Muscle of leg (tissue), 11 donors: ENCODE results near the gene CACNG5. TPM values are rescaled to one million over a fixed set of nuclear protein-coding genes. Genes with fewer than 3 reads are reported as not detected.

Experiments
- DNase-seq: peaks from one replicate; pipeline ENCODE4 v3.0.0; 2013
- H3K27ac ChIP-seq: one replicate; pipeline ENCODE4 v1.5.1; 2013; ENCODE audit warnings: mild to moderate bottlenecking, low read length, control low read depth
- H3K27me3 ChIP-seq: one replicate; pipeline ENCODE4 v1.6.1; 2013; ENCODE audit warnings: low read length; ENCODE audit not compliant: control insufficient read depth, insufficient read depth
- H3K36me3 ChIP-seq: one replicate; pipeline ENCODE4 v1.6.1; 2013; ENCODE audit warnings: low read length; ENCODE audit not compliant: control insufficient read depth, insufficient read depth
- H3K4me1 ChIP-seq: one replicate; pipeline ENCODE4 v1.6.1; 2013; ENCODE audit warnings: low read length; ENCODE audit not compliant: control insufficient read depth, insufficient read depth
- H3K4me3 ChIP-seq: one replicate; pipeline ENCODE4 v1.5.1; 2013; ENCODE audit warnings: low read length, control low read depth
- H3K9me3 ChIP-seq: replicated peaks from 2 replicates; pipeline ENCODE4 v1.6.1; 2013; ENCODE audit warnings: low read depth, low read length; ENCODE audit not compliant: control insufficient read depth
- WGBS: methylation state at CpG from one replicate; pipeline ENCODE4 v1.1.5; 2013; ENCODE audit warnings: missing lambda C conversion rate; ENCODE audit not compliant: insufficient coverage; 5-methylcytosine and 5-hydroxymethylcytosine counted together
- polyA plus RNA-seq, 8 donors: library from polyadenylated mRNA; unstranded; fragments of 120-200 nt; gene quantifications; one replicate each; pipeline versions ENCODE4 v1.2.1 to v1.2.3, GENCODE V29; 2013; ENCODE audit warnings: inconsistent platforms in 1 of 8, low replicate concordance in 1 of 8; ENCODE audit not compliant: insufficient read length in 8 of 8, insufficient read depth in 1 of 8
- total RNA-seq: library from RNA; stranded (reverse); fragments of 120-200 nt; gene quantifications from one replicate; pipeline ENCODE4 v1.2.4, GENCODE V29; 2013

The CACNG5 gene
- total and polyA plus RNA-seq, 9 donors = not detected

DNA sequence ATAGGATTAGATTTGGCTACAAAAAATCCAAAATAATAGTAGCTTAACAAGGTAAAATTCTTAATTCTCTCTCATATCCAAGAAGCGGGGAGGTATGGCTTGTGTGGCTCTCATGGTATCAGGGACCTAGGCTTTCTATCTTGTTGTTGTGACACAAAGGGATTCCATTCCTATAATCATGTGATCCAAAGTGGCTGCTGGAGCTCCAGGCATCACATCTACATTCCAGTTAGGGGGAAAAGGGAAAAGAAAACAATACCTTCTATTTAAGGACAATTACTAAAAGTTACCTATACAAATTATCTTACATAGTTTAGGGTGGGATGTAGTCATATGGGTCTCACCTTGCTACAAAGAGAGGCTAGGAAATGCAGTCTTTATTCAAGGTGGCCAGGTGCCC, 82.0 kb downstream of the CACNG5 start:
- peaks cover 6% of the 10 kb centered on the region for H3K27me3 ChIP-seq
- H3K27ac ChIP-seq = no peak overlapping the region
- no peak for DNase-seq
- H3K36me3 ChIP-seq = no peaks in the 10 kb centered on the region
- no peak overlapping the region for H3K4me3 ChIP-seq
- H3K9me3 ChIP-seq = no peaks in the 10 kb centered on the region
- WGBS = no CpG with 5 or more reads among the region's 1 CpG
- H3K4me1 ChIP-seq = no peaks in the 10 kb centered on the region

DNA sequence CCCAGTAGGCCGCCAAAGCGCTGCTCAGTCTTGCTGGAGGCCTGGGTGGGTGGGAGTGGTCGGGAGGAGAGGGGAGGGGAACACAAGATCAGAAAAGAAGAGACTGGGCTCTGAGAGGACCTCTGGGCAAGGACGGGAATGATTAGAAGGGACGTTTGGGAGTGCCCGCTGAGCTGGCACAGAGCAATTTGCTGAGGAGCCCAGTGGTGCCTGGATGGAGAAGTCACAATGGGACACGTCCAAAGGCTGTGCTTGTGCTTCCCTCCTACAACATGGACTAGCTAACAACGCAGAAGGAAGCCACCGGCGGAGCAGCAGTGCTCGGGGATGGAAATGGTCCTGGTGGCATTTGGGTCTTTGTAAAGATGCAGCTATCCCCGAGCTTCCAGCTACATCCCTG, 84.0 kb downstream of the CACNG5 start:
- Histone ChIP-seq H3K27ac (no peak overlapping the region), H3K27me3 (no peaks in the 10 kb centered on the region), H3K36me3 (no peaks in the 10 kb centered on the region), H3K4me3 (no peak overlapping the region), H3K9me3 (no peaks in the 10 kb centered on the region), H3K4me1 (no peaks in the 10 kb centered on the region)
- no peak for DNase-seq
- 76% methylated on average over 7 of the region's 12 CpGs for WGBS

DNA sequence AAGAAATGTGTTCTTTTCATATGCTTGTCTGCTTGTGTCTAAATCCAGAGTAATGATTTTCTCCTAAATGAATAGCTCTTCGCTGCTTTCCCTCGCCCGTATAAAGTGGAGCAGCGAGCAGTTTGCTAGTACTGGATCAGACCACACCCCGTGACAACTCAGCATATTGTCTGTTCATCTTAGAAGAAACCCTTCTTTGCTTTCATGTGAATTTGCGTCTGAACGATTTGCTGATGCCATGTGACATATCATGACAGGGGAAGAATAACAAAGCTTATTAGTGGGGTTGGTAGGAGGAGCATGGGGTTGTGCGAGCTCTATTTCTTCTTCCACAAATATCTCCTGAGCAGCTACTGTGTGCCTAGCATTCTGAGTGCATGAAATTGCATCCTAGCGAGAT, 85.5 kb downstream of the CACNG5 start:
- H3K27me3 ChIP-seq = no peaks in the 10 kb centered on the region
- H3K4me1 ChIP-seq = no peaks in the 10 kb centered on the region
- DNase-seq = no peak
- H3K36me3 ChIP-seq = no peaks in the 10 kb centered on the region
- H3K27ac ChIP-seq = no peak overlapping the region
- 78% methylated on average over 5 of the region's 9 CpGs for WGBS
- no peak overlapping the region for H3K4me3 ChIP-seq
- H3K9me3 ChIP-seq = no peaks in the 10 kb centered on the region

DNA sequence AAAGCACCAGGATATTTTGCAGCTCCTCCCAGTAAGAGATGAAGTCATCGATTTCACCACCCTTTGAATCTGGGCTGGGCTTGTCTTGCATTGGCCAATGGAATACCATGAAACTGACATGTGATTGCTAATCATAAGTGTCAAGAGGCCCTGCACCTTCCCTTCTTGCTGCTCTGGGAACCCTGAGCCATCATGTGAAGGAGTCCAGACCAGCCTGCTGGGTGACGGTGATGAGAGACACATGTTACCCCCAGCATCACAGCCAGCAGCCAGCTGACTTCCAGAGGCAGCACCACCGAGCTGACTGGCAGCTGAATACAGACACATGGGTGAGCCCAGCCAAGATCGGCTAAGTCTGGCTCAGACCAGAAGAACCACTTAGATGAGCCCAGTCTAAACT, 86.0 kb downstream of the CACNG5 start:
- Histone ChIP-seq H3K4me1 (no peaks in the 10 kb centered on the region), H3K27ac (no peak overlapping the region), H3K4me3 (no peak overlapping the region), H3K36me3 (no peaks in the 10 kb centered on the region), H3K9me3 (no peaks in the 10 kb centered on the region), H3K27me3 (peaks cover 2% of the 10 kb centered on the region)
- 69% methylated on average over 2 of the region's 4 CpGs for WGBS
- no peak for DNase-seq

DNA sequence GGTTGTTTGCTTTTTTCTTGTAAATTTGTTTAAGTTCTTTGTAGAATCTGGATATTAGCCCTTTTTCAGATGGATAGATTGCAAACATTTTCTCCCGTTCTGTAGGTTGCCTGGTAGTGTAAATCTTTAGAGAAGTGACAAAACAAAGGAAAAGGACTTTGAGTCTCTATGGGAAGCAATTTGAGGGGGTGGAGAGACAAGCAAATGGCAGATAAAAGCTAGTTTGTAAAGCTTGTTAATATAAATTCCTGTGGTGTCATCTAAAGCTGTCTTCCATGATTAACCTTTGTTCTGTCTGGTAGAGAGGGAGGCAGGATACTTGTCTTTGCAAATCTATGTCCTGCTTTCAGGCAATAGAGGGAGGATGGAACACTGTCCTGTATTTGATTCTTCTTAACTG, 89.0 kb downstream of the CACNG5 start:
- no peak for DNase-seq
- H3K27me3 ChIP-seq = peaks cover 2% of the 10 kb centered on the region
- H3K27ac ChIP-seq = no peak overlapping the region
- no peak overlapping the region for H3K4me3 ChIP-seq
- no peaks in the 10 kb centered on the region for H3K4me1 ChIP-seq
- H3K9me3 ChIP-seq = no peaks in the 10 kb centered on the region
- no peaks in the 10 kb centered on the region for H3K36me3 ChIP-seq
- WGBS = 22% methylated on average over 1 of the region's 1 CpG

DNA sequence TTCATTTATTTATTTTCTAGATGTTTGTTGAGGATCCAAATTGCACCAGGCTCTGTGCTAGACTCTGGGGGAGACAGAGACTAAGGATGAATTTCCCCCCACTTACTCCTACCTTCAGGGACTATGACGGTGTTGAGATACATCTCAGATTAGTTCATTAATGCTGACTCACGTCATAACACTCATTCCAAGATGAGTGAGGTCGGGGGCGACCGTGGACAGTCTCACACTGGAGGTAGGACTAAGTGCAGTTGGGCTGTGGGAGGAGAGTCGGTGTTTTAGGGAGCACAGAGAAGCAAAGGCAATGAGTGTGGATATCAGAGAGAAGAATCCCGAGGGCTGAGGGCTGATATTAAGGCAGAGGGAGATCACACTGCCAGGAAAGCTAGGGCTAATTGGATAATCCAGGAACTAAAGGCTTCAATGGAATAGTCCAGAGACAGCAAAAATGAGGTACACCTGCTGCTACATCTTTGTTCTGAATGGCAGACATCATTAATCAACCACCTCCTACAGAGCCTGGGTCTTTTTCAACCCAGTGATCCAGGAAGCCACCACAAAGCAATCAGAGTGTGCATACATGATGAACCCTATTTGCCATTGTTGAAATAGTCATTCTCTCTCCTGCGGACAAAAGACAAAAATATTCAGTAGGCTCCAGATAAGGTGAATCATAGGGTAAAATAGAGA, 91.0 kb downstream of the CACNG5 start:
- Histone ChIP-seq H3K9me3 (no peaks in the 10 kb centered on the region), H3K36me3 (no peaks in the 10 kb centered on the region), H3K4me1 (peaks cover 5% of the 10 kb centered on the region), H3K4me3 (no peak overlapping the region), H3K27ac (no peak overlapping the region), H3K27me3 (peaks cover 2% of the 10 kb centered on the region)
- 73% methylated on average over 5 of the region's 8 CpGs for WGBS
- no peak for DNase-seq

DNA sequence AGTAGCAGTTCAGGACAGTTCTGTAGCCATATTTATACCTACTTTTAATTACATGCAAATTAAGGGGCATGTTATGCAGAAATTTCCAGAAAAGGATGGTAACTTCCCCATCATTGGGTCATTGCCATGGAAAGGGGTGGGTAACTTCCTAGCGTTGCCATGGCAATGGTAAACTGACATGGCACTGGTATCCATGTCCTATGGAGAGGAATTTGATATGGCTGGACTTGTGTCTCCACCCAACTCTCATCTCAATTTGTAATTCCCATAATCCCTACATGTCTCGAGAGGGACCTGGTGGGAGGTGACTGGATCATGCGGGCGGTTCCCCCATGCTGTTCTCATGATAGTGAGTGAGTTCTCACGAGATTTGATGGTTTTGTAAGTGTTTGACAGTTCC, 94.0 kb downstream of the CACNG5 start:
- DNase-seq = no peak
- Histone ChIP-seq H3K36me3 (no peaks in the 10 kb centered on the region), H3K4me1 (peaks cover 5% of the 10 kb centered on the region), H3K9me3 (no peaks in the 10 kb centered on the region), H3K4me3 (no peak overlapping the region), H3K27ac (no peak overlapping the region), H3K27me3 (peaks cover 2% of the 10 kb centered on the region)
- WGBS = 100% methylated on average over 2 of the region's 5 CpGs

DNA sequence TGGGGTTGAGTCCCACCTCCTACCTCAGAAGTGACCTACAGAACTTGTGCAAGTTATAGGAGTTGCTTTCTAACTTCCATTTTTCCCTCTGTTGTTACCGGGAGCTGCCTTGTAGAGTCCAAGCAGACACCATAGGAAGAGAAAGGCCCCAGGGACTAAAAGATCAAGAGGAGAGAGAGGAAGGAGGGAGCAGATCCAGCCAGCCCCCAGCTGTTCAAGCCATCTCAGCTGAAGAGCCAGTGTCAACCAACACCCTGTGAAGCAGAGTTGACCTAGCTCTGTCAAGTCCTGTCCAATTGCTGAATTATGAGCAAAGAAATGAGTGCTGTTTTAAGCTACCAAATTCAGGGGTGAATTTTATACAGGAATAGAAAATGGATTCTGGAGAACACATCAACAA, 94.7 kb downstream of the CACNG5 start:
- H3K4me3 ChIP-seq = no peak overlapping the region
- H3K27me3 ChIP-seq = peaks cover 2% of the 10 kb centered on the region
- no peaks in the 10 kb centered on the region for H3K9me3 ChIP-seq
- no peaks in the 10 kb centered on the region for H3K36me3 ChIP-seq
- WGBS = no CpG with 5 or more reads among the region's 1 CpG
- H3K27ac ChIP-seq = no peak overlapping the region
- peaks cover 5% of the 10 kb centered on the region for H3K4me1 ChIP-seq
- no peak for DNase-seq

DNA sequence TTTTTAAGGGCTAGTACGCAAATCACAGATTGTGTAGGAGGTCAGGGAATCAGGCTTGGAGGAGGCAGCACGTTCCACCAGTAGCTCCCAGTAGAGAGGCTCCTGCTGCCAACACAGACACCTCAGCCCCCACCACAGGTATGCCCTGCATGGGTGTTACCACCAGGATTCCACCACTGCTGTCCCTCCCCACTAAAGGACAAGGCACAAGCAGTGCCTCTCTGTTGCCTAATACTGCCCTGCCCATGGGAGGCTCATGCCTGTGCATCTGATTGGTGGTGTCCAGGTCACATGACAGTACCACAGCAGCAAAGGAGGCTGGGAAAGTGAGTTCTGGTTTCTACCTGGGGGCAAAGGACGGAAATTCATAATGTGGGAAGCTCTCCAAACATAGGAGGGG, 96.0 kb downstream of the CACNG5 start:
- no peak overlapping the region for H3K27ac ChIP-seq
- H3K27me3 ChIP-seq = no peaks in the 10 kb centered on the region
- H3K9me3 ChIP-seq = no peaks in the 10 kb centered on the region
- no peak for DNase-seq
- WGBS = no CpG with 5 or more reads among the region's 3 CpGs
- H3K4me3 ChIP-seq = no peak overlapping the region
- H3K4me1 ChIP-seq = peaks cover 5% of the 10 kb centered on the region
- H3K36me3 ChIP-seq = no peaks in the 10 kb centered on the region

DNA sequence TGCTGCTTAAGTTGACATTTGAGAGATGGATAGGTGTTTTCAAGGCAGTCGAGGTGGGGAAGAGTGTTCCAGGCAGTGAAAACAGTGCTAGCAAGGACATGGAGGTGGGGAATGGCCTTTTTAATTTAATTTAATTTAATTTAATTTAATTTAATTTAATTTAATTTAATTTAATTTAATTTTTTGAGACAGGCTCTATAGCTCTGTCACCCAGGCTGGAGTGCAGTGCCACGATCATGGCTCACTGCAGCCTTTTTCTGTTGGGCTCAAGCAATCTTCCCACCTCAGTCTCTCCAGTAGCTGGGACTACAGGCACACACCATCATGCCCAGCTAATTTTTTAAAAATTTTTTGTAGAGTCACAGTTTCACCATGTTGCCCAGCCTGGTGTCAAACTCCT, 97.4 kb downstream of the CACNG5 start:
- no peak for DNase-seq
- H3K9me3 ChIP-seq = no peaks in the 10 kb centered on the region
- WGBS = 88% methylated on average over 1 of the region's 2 CpGs
- H3K4me3 ChIP-seq = no peak overlapping the region
- no peaks in the 10 kb centered on the region for H3K36me3 ChIP-seq
- H3K27ac ChIP-seq = no peak overlapping the region
- no peaks in the 10 kb centered on the region for H3K27me3 ChIP-seq
- peaks cover 5% of the 10 kb centered on the region for H3K4me1 ChIP-seq

DNA sequence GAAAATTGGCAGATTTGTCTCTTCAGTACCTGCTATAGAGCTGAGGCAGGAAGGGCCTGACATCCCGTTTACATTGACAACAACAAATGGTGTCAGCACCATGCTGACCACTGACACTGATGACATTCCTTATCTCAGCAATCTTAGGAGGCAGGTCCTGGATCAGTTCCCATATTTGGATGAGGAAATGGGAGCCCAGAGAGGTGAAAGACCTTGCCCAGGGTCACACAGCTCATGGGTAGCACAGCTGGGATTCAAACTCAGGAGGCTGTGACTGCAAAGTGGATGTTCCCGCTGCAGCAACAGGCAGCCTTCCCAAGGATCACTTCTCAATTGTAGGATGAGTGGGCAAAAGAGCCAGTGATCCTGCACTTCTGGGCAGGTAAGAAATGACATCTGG, 99.1 kb downstream of the CACNG5 start:
- H3K9me3 ChIP-seq = peaks cover 4% of the 10 kb centered on the region
- no peaks in the 10 kb centered on the region for H3K36me3 ChIP-seq
- H3K4me3 ChIP-seq = no peak overlapping the region
- WGBS = 80% methylated on average over 1 of the region's 2 CpGs
- H3K4me1 ChIP-seq = peaks cover 5% of the 10 kb centered on the region
- H3K27me3 ChIP-seq = peaks cover 4% of the 10 kb centered on the region
- no peak overlapping the region for H3K27ac ChIP-seq
- no peak for DNase-seq
